GM18951 (cell line): ENCODE measurements around the gene DDX43.
"Not testable (repeated sequence)": the region's sequence is repeated elsewhere in the genome, so short reads cannot be mapped to it uniquely, and the experiment has no call there.

Experiments used
- POLR2A ChIP-seq: IDR thresholded peaks from 4 replicates; pipeline ENCODE4 v1.6.1; 2011; ENCODE audit warnings: mild to moderate bottlenecking; ENCODE audit not compliant: insufficient read length, insufficient read depth; ENCODE audit errors: extremely low read depth
- in situ Hi-C: fragments of 300-500 bp; cut with MboI; formaldehyde crosslinking; loops from one replicate; pipeline ENCODE4 v1.12.0; 2022; ENCODE audit warnings: low sequenced_read_pairs, mixed read lengths, inconsistent platforms; ENCODE audit not compliant: unreplicated experiment

DDX43 gene

GRCh38 chr6:73413102-73413501 is 18.5 kb downstream of the DDX43 start:
- in situ Hi-C loops, result no loop called here
- no peak for TF ChIP-seq POLR2A

GRCh38 chr6:73418081-73418741 is 23.6 kb downstream of the DDX43 start:
- no peak for TF ChIP-seq POLR2A
- in situ Hi-C loops, result no loop called here

- TF ChIP-seq POLR2A, result no peak
- in situ Hi-C loops, result no loop called here
Observed at GRCh38 chr6:73421534-73421933, 26.9 kb downstream of the DDX43 start.

GRCh38 chr6:73435236-73435635 is 40.6 kb downstream of the DDX43 start:
- in situ Hi-C loops, result no loop called here
- no peak for TF ChIP-seq POLR2A

GRCh38 chr6:73443555-73443954 is 48.9 kb downstream of the DDX43 start:
- TF ChIP-seq POLR2A, result no peak
- in situ Hi-C loops, result no loop called here

- in situ Hi-C loops, result no loop called here
- peak; percentile 54 for TF ChIP-seq POLR2A
Observed at GRCh38 chr6:73451223-73452106, 56.8 kb downstream of the DDX43 start.

- peak; percentile 75 for TF ChIP-seq POLR2A
- in situ Hi-C loops, result no loop called here
Observed at GRCh38 chr6:73452107-73452461, 57.5 kb downstream of the DDX43 start, which contains the start of gene CGAS. TSS of gene CGAS (minus strand) at chr6:73452297. CDS start at chr6:73452181, 116 bp downstream.

GRCh38 chr6:73455865-73456629 is 61.4 kb downstream of the DDX43 start:
- in situ Hi-C loops, result no loop called here
- no peak for TF ChIP-seq POLR2A

- in situ Hi-C loops, result not testable (repeated sequence)
Observed at GRCh38 chr6:73459474-73459873, 64.8 kb downstream of the DDX43 start.

- in situ Hi-C loops, result no loop called here
- no peak for TF ChIP-seq POLR2A
Observed at GRCh38 chr6:73460056-73460455, 65.4 kb downstream of the DDX43 start.

- in situ Hi-C loops, result no loop called here
- peak; percentile 72 for TF ChIP-seq POLR2A
Observed at GRCh38 chr6:73461537-73462350, 67.1 kb downstream of the DDX43 start, which contains the start of gene MTO1. TSS of gene MTO1 (plus strand) at chr6:73461737. CDS start at chr6:73461855, 118 bp downstream.
